ENCODE results near the gene CD27. TPM values are rescaled to one million over a fixed set of nuclear protein-coding genes. Genes with fewer than 3 reads are reported as not detected.

Gene CD27
- polyA plus RNA-seq, 1 of the 3 experiments (the other 2 are of a cell fraction): not detected

DNA sequence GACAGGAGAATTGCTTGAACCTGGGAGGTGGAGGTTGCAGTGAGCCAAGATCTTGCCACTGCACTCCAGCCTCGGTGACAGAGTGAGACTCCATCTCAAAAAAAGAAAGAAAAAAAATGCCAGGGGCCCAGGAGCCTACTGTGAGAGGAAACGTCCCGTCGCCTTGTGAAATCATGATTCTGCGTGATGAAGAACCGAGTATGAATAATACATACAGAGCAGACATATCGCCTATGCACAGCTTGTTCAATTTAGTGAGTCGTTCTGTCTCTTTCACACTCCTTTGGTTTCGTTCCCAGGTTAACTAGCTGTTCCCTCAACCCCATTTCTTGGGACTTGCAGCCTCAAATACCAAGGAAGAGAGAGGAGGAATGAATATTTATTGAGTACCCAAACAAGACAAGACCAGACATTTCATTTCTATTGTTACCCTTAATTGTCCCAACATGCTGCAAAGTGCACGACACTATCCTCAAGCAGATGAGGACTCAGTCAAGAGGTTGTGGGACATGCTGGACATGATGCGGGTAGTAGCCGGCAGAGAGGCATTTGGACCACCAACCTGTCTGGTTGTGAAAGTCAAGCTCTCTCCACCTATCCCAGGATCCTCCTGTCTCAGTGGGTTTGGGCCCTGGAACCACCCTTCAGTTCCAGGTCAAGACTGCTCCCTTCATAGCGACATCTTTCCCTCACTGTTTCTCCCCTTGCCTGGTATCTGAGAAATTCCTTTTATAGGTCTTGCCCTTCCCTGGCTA is 8.6 kb upstream of the CD27 start:
- WGBS (ENCODE audit: low lambda C conversion rate): 91% methylated on average over 13 of the region's 13 CpGs

GRCh38 chr12:6437586-6437985 is 7.2 kb upstream of the CD27 start:
- Histone ChIP-seq H3K4me3 (ENCODE audit: low read depth in 2 of 2, low read length in 1 of 2) (no peak overlapping the region), H3K79me2 (ENCODE audit: insufficient read depth) (no peaks in the 10 kb centered on the region), H3K27ac (ENCODE audit: low read depth in 2 of 2, low read length in 1 of 2) (no peak overlapping the region), H3K36me3 (replicated peaks in 1 of 2; ENCODE audit: control insufficient read depth in 1 of 2, insufficient read depth in 2 of 2, low read length in 1 of 2) (no peaks in the 10 kb centered on the region), H3K9ac (no peak overlapping the region), H3K4me1 (ENCODE audit: control insufficient read depth in 1 of 2, insufficient read depth in 2 of 2, low read depth in 1 of 2, low read length in 1 of 2) (no peaks in the 10 kb centered on the region), H2AFZ (ENCODE audit: low read depth) (no peak overlapping the region), H3F3A (replicated peaks; ENCODE audit: insufficient read depth) (no peaks in the 10 kb centered on the region), H3K4me2 (no peak overlapping the region), H3K9me3 (no peaks in the 10 kb centered on the region), H3K27me3 (ENCODE audit: insufficient read depth) (no peaks in the 10 kb centered on the region), H3K9me2 (no peaks in the 10 kb centered on the region), H4K20me1 (ENCODE audit: insufficient read depth) (no peaks in the 10 kb centered on the region)
- POLR2A ChIA-PET: no interaction called here
- CTCF ChIA-PET: interaction anchor here (2.8 to 4.1 kb wide), 2 partner anchors 14 to 28 kb away, joined by 16 to 21 read pairs; no protein-coding TSS in a partner anchor
- TF ChIP-seq RFX5 (IDR thresholded peaks at IDR 0.05; ENCODE audit: low read length) (no peak), SIN3A (IDR thresholded peaks at IDR 0.05; ENCODE audit: borderline replicate concordance, low read depth, low read length) (no peak)
- no peak for DNase-seq
- 83% methylated on average over 2 of the region's 3 CpGs for WGBS (ENCODE audit: low lambda C conversion rate)

More for the DNA sequence above, 8.6 kb upstream of the CD27 start:
- H3K36me3 ChIP-seq (replicated peaks in 1 of 2; ENCODE audit: control insufficient read depth in 1 of 2, insufficient read depth in 2 of 2, low read length in 1 of 2): no peaks in the 10 kb centered on the region
- DNase-seq: no peak
- H2AFZ ChIP-seq (ENCODE audit: low read depth): no peak overlapping the region
- CTCF ChIA-PET: interaction anchor here (0.8 to 4.1 kb wide), 4 partner anchors 8 to 29 kb away, joined by 3 to 21 read pairs (median 5); no protein-coding TSS in a partner anchor
- no peak overlapping the region for H3K27ac ChIP-seq (ENCODE audit: low read depth in 2 of 2, low read length in 1 of 2)
- no peaks in the 10 kb centered on the region for H4K20me1 ChIP-seq (ENCODE audit: insufficient read depth)
- H3F3A ChIP-seq (replicated peaks; ENCODE audit: insufficient read depth): no peaks in the 10 kb centered on the region
- H3K4me1 ChIP-seq (ENCODE audit: control insufficient read depth in 1 of 2, insufficient read depth in 2 of 2, low read depth in 1 of 2, low read length in 1 of 2): peaks cover 0 to under 1% of the 10 kb centered on the region in 2 experiments; a peak in 1 of 4 replicates
- H3K27me3 ChIP-seq (ENCODE audit: insufficient read depth): no peaks in the 10 kb centered on the region
- no peak overlapping the region for H3K4me2 ChIP-seq
- H3K9me3 ChIP-seq: no peaks in the 10 kb centered on the region
- POLR2A ChIA-PET: no interaction called here
- H3K4me3 ChIP-seq (ENCODE audit: low read depth in 2 of 2, low read length in 1 of 2): no peak overlapping the region
- TF ChIP-seq, protein P1, sequence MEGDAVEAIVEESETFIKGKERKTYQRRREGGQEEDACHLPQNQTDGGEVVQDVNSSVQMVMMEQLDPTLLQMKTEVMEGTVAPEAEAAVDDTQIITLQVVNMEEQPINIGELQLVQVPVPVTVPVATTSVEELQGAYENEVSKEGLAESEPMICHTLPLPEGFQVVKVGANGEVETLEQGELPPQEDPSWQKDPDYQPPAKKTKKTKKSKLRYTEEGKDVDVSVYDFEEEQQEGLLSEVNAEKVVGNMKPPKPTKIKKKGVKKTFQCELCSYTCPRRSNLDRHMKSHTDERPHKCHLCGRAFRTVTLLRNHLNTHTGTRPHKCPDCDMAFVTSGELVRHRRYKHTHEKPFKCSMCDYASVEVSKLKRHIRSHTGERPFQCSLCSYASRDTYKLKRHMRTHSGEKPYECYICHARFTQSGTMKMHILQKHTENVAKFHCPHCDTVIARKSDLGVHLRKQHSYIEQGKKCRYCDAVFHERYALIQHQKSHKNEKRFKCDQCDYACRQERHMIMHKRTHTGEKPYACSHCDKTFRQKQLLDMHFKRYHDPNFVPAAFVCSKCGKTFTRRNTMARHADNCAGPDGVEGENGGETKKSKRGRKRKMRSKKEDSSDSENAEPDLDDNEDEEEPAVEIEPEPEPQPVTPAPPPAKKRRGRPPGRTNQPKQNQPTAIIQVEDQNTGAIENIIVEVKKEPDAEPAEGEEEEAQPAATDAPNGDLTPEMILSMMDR (IDR thresholded peaks at IDR 0.05): no peak
- no peak for TF ChIP-seq RFX5 (IDR thresholded peaks at IDR 0.05; ENCODE audit: low read length)
- no peak for TF ChIP-seq GABPA (IDR thresholded peaks at IDR 0.05; ENCODE audit: low read depth)
- no peak for TF ChIP-seq YY1 (IDR thresholded peaks at IDR 0.05; ENCODE audit: low read depth)
- no peak for TF ChIP-seq ELF1 (IDR thresholded peaks at IDR 0.05)
- TF ChIP-seq, protein P2, sequence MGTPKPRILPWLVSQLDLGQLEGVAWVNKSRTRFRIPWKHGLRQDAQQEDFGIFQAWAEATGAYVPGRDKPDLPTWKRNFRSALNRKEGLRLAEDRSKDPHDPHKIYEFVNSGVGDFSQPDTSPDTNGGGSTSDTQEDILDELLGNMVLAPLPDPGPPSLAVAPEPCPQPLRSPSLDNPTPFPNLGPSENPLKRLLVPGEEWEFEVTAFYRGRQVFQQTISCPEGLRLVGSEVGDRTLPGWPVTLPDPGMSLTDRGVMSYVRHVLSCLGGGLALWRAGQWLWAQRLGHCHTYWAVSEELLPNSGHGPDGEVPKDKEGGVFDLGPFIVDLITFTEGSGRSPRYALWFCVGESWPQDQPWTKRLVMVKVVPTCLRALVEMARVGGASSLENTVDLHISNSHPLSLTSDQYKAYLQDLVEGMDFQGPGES (IDR thresholded peaks at IDR 0.05; ENCODE audit: low read depth, low read length): no peak
- H3K79me2 ChIP-seq (ENCODE audit: insufficient read depth): no peaks in the 10 kb centered on the region
- H3K9me2 ChIP-seq: no peaks in the 10 kb centered on the region
- H3K9ac ChIP-seq: no peak overlapping the region

Measured in SK-N-SH (cell line).